ENCODE data around the gene OLIG3.

The OLIG3 gene

GRCh38 chr6:137443901-137444300 is 50.3 kb downstream of the OLIG3 start:
- no peak overlapping the region for H3K9ac ChIP-seq (ENCODE audit: low read depth, low read length, poor library complexity, severe bottlenecking)
- H3K9me3 ChIP-seq (ENCODE audit: insufficient read depth, low read depth, low read length), result no peaks in the 10 kb centered on the region
- H3K27me3 ChIP-seq (ENCODE audit: insufficient read depth, low read length, poor library complexity, severe bottlenecking), result no peaks in the 10 kb centered on the region
- no peaks in the 10 kb centered on the region for H3K9me2 ChIP-seq (replicated peaks; ENCODE audit: low read depth, low read length)
- no peaks in the 10 kb centered on the region for H3K79me2 ChIP-seq (ENCODE audit: insufficient read depth, low read length)
- TF ChIP-seq EZH2phosphoT487 (IDR thresholded peaks at IDR 0.05; ENCODE audit: borderline replicate concordance) (no peak), CTCF (conservative IDR thresholded peaks at IDR 0.05; ENCODE audit: low read length) (no peak)
- no peak overlapping the region for H3K4me2 ChIP-seq (ENCODE audit: low read depth, low read length, poor library complexity, severe bottlenecking)
- H3K4me3 ChIP-seq (ENCODE audit: low read length, poor library complexity, severe bottlenecking), result no peak overlapping the region
- H3K4me1 ChIP-seq (ENCODE audit: insufficient read depth, low read length, poor library complexity, severe bottlenecking), result no peaks in the 10 kb centered on the region
- H2AFZ ChIP-seq (ENCODE audit: low read length), result no peak overlapping the region
- H3K36me3 ChIP-seq (ENCODE audit: insufficient read depth, low read length), result no peaks in the 10 kb centered on the region
- H3F3A ChIP-seq (ENCODE audit: low read depth), result no peaks in the 10 kb centered on the region
- H4K20me1 ChIP-seq (ENCODE audit: insufficient read depth, low read length, poor library complexity, severe bottlenecking), result no peaks in the 10 kb centered on the region

All from Loucy (cell line).